H1 (cell line): ENCODE results near the gene PTPRR. TPM values are rescaled to one million over a fixed set of nuclear protein-coding genes. Genes with fewer than 3 reads are reported as not detected.

Experiments
- CTCF ChIA-PET: fragments of 300-600 bp; sonication (Branson Sonifier 250); formaldehyde crosslinking; loops from one replicate; lab custom pipeline; 2021; ENCODE audit not compliant: partially characterized antibody; lab: Charles Lee
- POLR2A ChIA-PET: fragments of 300-600 bp; sonication (Branson Sonifier 250); formaldehyde crosslinking; loops from one replicate; lab custom pipeline; 2021; ENCODE audit warnings: inconsistent platforms; ENCODE audit not compliant: partially characterized antibody; lab: Charles Lee
- DNase-seq, 2 experiments: peaks; one replicate each; pipeline versions ENCODE4 v3.0.0 to v3.0.0-alpha.2; 2010 to 2022; ENCODE audit warnings: low spot score in 2 of 2, low read depth in 1 of 2, mixed read lengths in 1 of 2
- FAIRE-seq: peaks from 2 replicates; lab custom pipeline; 2011; peaks lifted over from hg19 to GRCh38; lab: Jason Lieb, UNC
- H2AFZ ChIP-seq: 2 replicates; pipeline ENCODE4 v1.8.1; 2012; ENCODE audit warnings: low read length, inconsistent platforms
- H2AK5ac ChIP-seq: 2 replicates; pipeline ENCODE4 v1.6.1; 2013; ENCODE audit warnings: low read depth, low read length
- H2BK120ac ChIP-seq: replicated peaks from 2 replicates; pipeline ENCODE3; 2013; ENCODE audit warnings: low read depth, low read length, inconsistent platforms
- H2BK12ac ChIP-seq: 2 replicates; pipeline ENCODE4 v1.6.1; 2013; ENCODE audit warnings: low read depth, low read length
- H2BK15ac ChIP-seq: 2 replicates; pipeline ENCODE4 v1.6.1; 2013; ENCODE audit warnings: low read length
- H2BK20ac ChIP-seq: 2 replicates; pipeline ENCODE4 v1.6.1; 2013; ENCODE audit warnings: low read length
- H2BK5ac ChIP-seq: 2 replicates; pipeline ENCODE4 v1.6.1; 2013; ENCODE audit warnings: low read depth, low read length
- H3K14ac ChIP-seq: 2 replicates; pipeline ENCODE4 v1.6.1; 2013; ENCODE audit warnings: inconsistent platforms; ENCODE audit not compliant: insufficient read length
- H3K18ac ChIP-seq: 2 replicates; pipeline ENCODE4 v1.6.1; 2013; ENCODE audit warnings: low read length; ENCODE audit errors: extremely low read depth
- H3K23ac ChIP-seq: 2 replicates; pipeline ENCODE4 v1.6.1; 2013; ENCODE audit warnings: inconsistent platforms; ENCODE audit not compliant: insufficient read length
- H3K23me2 ChIP-seq: 2 replicates; pipeline ENCODE4 v1.6.1; 2013; ENCODE audit warnings: low read depth, low read length
- H3K27ac ChIP-seq: 2 replicates; pipeline ENCODE4 v1.6.1; 2011; ENCODE audit warnings: low read depth, low read length, inconsistent platforms
- H3K27me3 ChIP-seq, 4 experiments: replicated peaks in 1 of 4; 1 replicate in 1 of 4; 2 replicates in 3 of 4; pipeline versions ENCODE4 v1.6.1 to v1.8.1; 2011 to 2013; ENCODE audit warnings: low read length in 3 of 4, mild to moderate bottlenecking in 3 of 4, inconsistent platforms in 2 of 4, mixed read lengths in 2 of 4, moderate library complexity in 1 of 4; ENCODE audit not compliant: control insufficient read depth in 3 of 4, insufficient read depth in 3 of 4; ENCODE audit errors: extremely low read depth in 1 of 4
- H3K36me3 ChIP-seq, 4 experiments: 2 replicates each; pipeline versions ENCODE4 v1.6.1 to v1.8.1; 2011 to 2013; ENCODE audit warnings: mild to moderate bottlenecking in 4 of 4, low read length in 3 of 4, moderate library complexity in 2 of 4, control low read depth in 1 of 4, inconsistent platforms in 1 of 4; ENCODE audit not compliant: insufficient read depth in 4 of 4, control insufficient read depth in 2 of 4
- H3K4ac ChIP-seq: replicated peaks from 2 replicates; pipeline ENCODE3; 2013; ENCODE audit warnings: low read length, low read depth, mixed read lengths, inconsistent platforms; ENCODE audit not compliant: insufficient read length
- H3K4me1 ChIP-seq, 4 experiments: replicated peaks in 1 of 4; 1 replicate in 1 of 4; 2 replicates in 3 of 4; pipeline versions ENCODE4 v1.6.1 to v1.8.1; 2011 to 2013; ENCODE audit warnings: low read length in 3 of 4, inconsistent platforms in 2 of 4, mixed read lengths in 1 of 4; ENCODE audit not compliant: insufficient read depth in 4 of 4, control insufficient read depth in 3 of 4
- H3K4me2 ChIP-seq, 2 experiments: 2 replicates each; pipeline versions ENCODE4 v1.6.1 to v1.8.1; 2011 to 2013; ENCODE audit warnings: low read depth in 2 of 2, low read length in 2 of 2, control low read depth in 1 of 2, inconsistent platforms in 1 of 2, mild to moderate bottlenecking in 1 of 2; ENCODE audit not compliant: insufficient read depth in 1 of 2
- H3K4me3 ChIP-seq, 4 experiments: fragments of 200-600, 300-600 bp in 1 of 4; sonication (generic), shearing (Covaris generic), sonication (Bioruptor Twin) in 1 of 4; 2 replicates each; pipeline versions ENCODE4 v1.5.1 to v1.8.1; 2011 to 2016; ENCODE audit warnings: low read length in 4 of 4, low read depth in 3 of 4, control low read depth in 2 of 4, inconsistent platforms in 2 of 4, mild to moderate bottlenecking in 2 of 4, mixed read lengths in 1 of 4, moderate library complexity in 1 of 4; ENCODE audit not compliant: insufficient read depth in 2 of 4; ENCODE audit errors: extremely low read depth in 1 of 4
- H3K56ac ChIP-seq: replicated peaks from 2 replicates; pipeline ENCODE3; 2013; ENCODE audit warnings: low read depth, mild to moderate bottlenecking, mixed read lengths, low read length, inconsistent platforms; ENCODE audit not compliant: insufficient read length
- H3K79me1 ChIP-seq: 2 replicates; pipeline ENCODE4 v1.6.1; 2013; ENCODE audit warnings: low read depth, low read length, control low read depth
- H3K79me2 ChIP-seq, 2 experiments: 2 replicates each; pipeline versions ENCODE4 v1.6.1 to v1.8.1; 2012 to 2013; ENCODE audit warnings: low read length in 2 of 2, mild to moderate bottlenecking in 2 of 2, inconsistent platforms in 1 of 2; ENCODE audit not compliant: insufficient read depth in 2 of 2, control insufficient read depth in 1 of 2
- H3K9ac ChIP-seq, 4 experiments: replicated peaks in 1 of 4; 1 replicate in 1 of 4; 2 replicates in 3 of 4; pipeline versions ENCODE4 v1.6.1 to v1.8.1; 2011 to 2013; ENCODE audit warnings: low read depth in 3 of 4, low read length in 3 of 4, control low read depth in 2 of 4, mild to moderate bottlenecking in 2 of 4, moderate library complexity in 2 of 4, inconsistent platforms in 1 of 4; ENCODE audit errors: extremely low read depth in 1 of 4
- H3K9me3 ChIP-seq, 2 experiments: 2 replicates each; pipeline versions ENCODE4 v1.6.1 to v1.8.1; 2012 to 2013; ENCODE audit warnings: mild to moderate bottlenecking in 2 of 2, moderate library complexity in 2 of 2, control low read depth in 1 of 2, inconsistent platforms in 1 of 2, low read depth in 1 of 2, low read length in 1 of 2, mixed read lengths in 1 of 2; ENCODE audit not compliant: insufficient read depth in 2 of 2
- H4K20me1 ChIP-seq, 2 experiments: replicated peaks in 1 of 2; 2 replicates each; pipeline versions ENCODE3 to v1.8.1; 2011 to 2013; ENCODE audit warnings: inconsistent platforms in 2 of 2, low read length in 2 of 2, mild to moderate bottlenecking in 1 of 2; ENCODE audit not compliant: insufficient read depth in 2 of 2, control insufficient read depth in 1 of 2
- H4K5ac ChIP-seq: 2 replicates; pipeline ENCODE4 v1.6.1; 2013; ENCODE audit warnings: low read length, low read depth, mixed read lengths, inconsistent platforms; ENCODE audit not compliant: insufficient read length
- H4K8ac ChIP-seq: 2 replicates; pipeline ENCODE4 v1.8.0; 2013; ENCODE audit warnings: mild to moderate bottlenecking, moderate library complexity, low read length, inconsistent platforms; ENCODE audit not compliant: insufficient read depth; ENCODE audit errors: extremely low read depth
- H4K91ac ChIP-seq: replicated peaks from 2 replicates; pipeline ENCODE3; 2013; ENCODE audit warnings: low read length, mixed read lengths, inconsistent platforms; ENCODE audit not compliant: insufficient read length
- CEBPB ChIP-seq: IDR thresholded peaks from 2 replicates; pipeline ENCODE4 v1.6.1; 2012; ENCODE audit warnings: low read depth, low read length
- NANOG ChIP-seq: IDR thresholded peaks from 2 replicates; pipeline ENCODE4 v1.6.1; 2011; ENCODE audit warnings: low read length, low read depth, mild to moderate bottlenecking, inconsistent platforms; ENCODE audit not compliant: insufficient read depth, poor library complexity, severe bottlenecking
- polyA plus RNA-seq, 7 experiments: library from polyadenylated mRNA; depleted of rRNA in 3 of 7; stranded (reverse) in 5 of 7; unstranded in 2 of 7; fragments of >200 nt in 5 of 7; fragments of 200-250 nt in 2 of 7; gene quantifications; 1 replicate in 5 of 7; 2 replicates in 1 of 7; 4 replicates in 1 of 7; pipeline versions ENCODE4 v1.2.1 to v1.2.3, GENCODE V29; 2011 to 2013; ENCODE audit warnings: missing spikeins in 2 of 7, mixed read lengths in 2 of 7
- total RNA-seq: library from RNA; stranded (reverse); fragmentation: NEBNext Ultra II Directional; extraction: Animal tissue kit (Norgen Biotek cat#: 25700); gene quantifications from 2 replicates; pipeline ENCODE4 v1.2.1, GENCODE V29; 2021

The PTPRR gene
- total and polyA plus RNA-seq, 2 of the 8 experiments (the other 6 are each of a cell fraction or from before 2014, with no cell fraction given), result 0.07 to 0.35 TPM

GRCh38 chr12:70929029-70929428, 8.5 kb upstream of the PTPRR start:
- TF ChIP-seq NANOG (no peak), CEBPB (0 out of 2 replicates have a peak, but pooled peaks have one; percentile 18)
- Histone ChIP-seq H3K79me2 (no peaks in the 10 kb centered on the region), H3K4me3 (no peak overlapping the region), H3K27ac (no peak overlapping the region), H3K56ac (no peak overlapping the region), H3K4ac (no peak overlapping the region), H2BK120ac (no peak overlapping the region), H2BK5ac (no peak overlapping the region), H3K14ac (no peak overlapping the region), H4K20me1 (no peaks in the 10 kb centered on the region), H2BK20ac (no peak overlapping the region), H3K18ac (no peak overlapping the region), H2AFZ (no peak overlapping the region), H4K91ac (no peak overlapping the region), H3K23me2 (no peaks in the 10 kb centered on the region), H3K9ac (no peak overlapping the region), H3K9me3 (no peaks in the 10 kb centered on the region), H3K27me3 (no peaks in the 10 kb centered on the region), H2BK12ac (no peak overlapping the region), H3K36me3 (no peaks in the 10 kb centered on the region), H2AK5ac (no peak overlapping the region), H3K23ac (no peak overlapping the region), H4K5ac (no peak overlapping the region), H3K4me2 (no peak overlapping the region), H3K4me1 (no peaks in the 10 kb centered on the region), H2BK15ac (no peak overlapping the region), H4K8ac (no peak overlapping the region), H3K79me1 (no peaks in the 10 kb centered on the region)
- ChIA-PET CTCF (interaction anchor here (1.2 to 1.5 kb wide), 2 partner anchors 14 to 85 kb away, joined by 4 read pairs; no protein-coding TSS in a partner anchor), POLR2A (interaction anchor here (0.6 kb wide), 1 partner anchor 188 kb away, joined by 3 read pairs; no protein-coding TSS in a partner anchor)
- no peak for FAIRE-seq
- DNase-seq, result no peak
